Upper lobe of left lung (tissue), 4 donors: ENCODE results near the gene MRPL37.
"Not testable (repeated sequence)": the region's sequence is repeated elsewhere in the genome, so short reads cannot be mapped to it uniquely, and the experiment has no call there.

Experiments used
- CTCF ChIP-seq, 6 experiments: fragments of 450-650 bp in 4 of 6; fragments of 200-600 bp in 2 of 6; sonication (generic) in 2 of 6; IDR thresholded peaks; one replicate each; pipeline ENCODE4 v1.5.1; 2016 to 2019; ENCODE audit warnings: antibody characterized with exemption in 6 of 6
- EP300 ChIP-seq, 4 donors: sonication (generic); formaldehyde crosslinking; IDR thresholded peaks; one replicate each; pipeline ENCODE4 v1.5.1; 2017; ENCODE audit warnings: antibody characterized with exemption in 4 of 4, control low read depth in 2 of 4
- POLR2A ChIP-seq, 4 donors: fragments of 450-650 bp; IDR thresholded peaks; one replicate each; pipeline ENCODE4 v1.5.1; 2016 to 2017; ENCODE audit warnings: antibody characterized with exemption in 4 of 4, mild to moderate bottlenecking in 2 of 4

- TF ChIP-seq EP300, CTCF, POLR2A (IDR thresholded peaks at IDR 0.05): not testable (repeated sequence)
These were observed 7.9 kb downstream of the MRPL37 start for GRCh38 chr1:54207896-54208295.
